Upper lobe of left lung (tissue), 6 donors: ENCODE data around the gene CGRRF1. TPM values are rescaled to one million over a fixed set of nuclear protein-coding genes. Genes with fewer than 3 reads are reported as not detected.

Experiments used
- ATAC-seq, 2 donors: fragments of 200-7000 bp; cut with Tn5 transposase; one replicate each; pipeline ENCODE4 v1.9.1; 2022; ENCODE audit warnings: mild to moderate bottlenecking in 2 of 2, moderate library complexity in 2 of 2; ENCODE audit not compliant: low FRiP score in 2 of 2
- DNase-seq, 2 donors: peaks; one replicate each; pipeline ENCODE4 v3.0.0-alpha.2; 2019 to 2020
- H3K27ac ChIP-seq, 4 donors: fragments of 200-600 bp; sonication (generic); one replicate each; pipeline ENCODE4 v1.5.1; 2016 to 2019
- H3K27me3 ChIP-seq, 4 donors: fragments of 200-600 bp; sonication (generic); one replicate each; pipeline ENCODE4 v1.5.1; 2017 to 2019
- H3K36me3 ChIP-seq, 4 donors: fragments of 200-600 bp; sonication (generic); one replicate each; pipeline ENCODE4 v1.5.1; 2016 to 2019
- H3K4me1 ChIP-seq, 4 donors: fragments of 200-600 bp; sonication (generic); one replicate each; pipeline ENCODE4 v1.5.1; 2018 to 2019
- H3K4me3 ChIP-seq, 4 donors: fragments of 200-600 bp; sonication (generic); one replicate each; pipeline ENCODE4 v1.5.1; 2017 to 2019; ENCODE audit warnings: mild to moderate bottlenecking in 2 of 4, moderate library complexity in 1 of 4
- H3K9me3 ChIP-seq, 4 donors: fragments of 200-600 bp; sonication (generic); one replicate each; pipeline ENCODE4 v1.5.1; 2018 to 2019
- EP300 ChIP-seq, 4 donors: sonication (generic); formaldehyde crosslinking; IDR thresholded peaks; one replicate each; pipeline ENCODE4 v1.5.1; 2017; ENCODE audit warnings: antibody characterized with exemption in 4 of 4, control low read depth in 2 of 4
- POLR2A ChIP-seq, 4 donors: fragments of 450-650 bp; IDR thresholded peaks; one replicate each; pipeline ENCODE4 v1.5.1; 2016 to 2017; ENCODE audit warnings: antibody characterized with exemption in 4 of 4, mild to moderate bottlenecking in 2 of 4
- POLR2AphosphoS5 ChIP-seq, 2 donors: sonication (generic); formaldehyde crosslinking; IDR thresholded peaks; one replicate each; pipeline ENCODE4 v1.5.1; 2017; ENCODE audit warnings: antibody characterized with exemption in 2 of 2
- WGBS, 2 donors: methylation state at CpG; one replicate each; pipeline ENCODE4 v1.1.5; 2017 to 2018; 5-methylcytosine and 5-hydroxymethylcytosine counted together
- total RNA-seq, 6 donors: library from RNA; depleted of rRNA in 4 of 6; stranded (reverse); fragments of >200 nt in 4 of 6; gene quantifications; one replicate each; pipeline versions ENCODE4 v1.1.0 to v1.2.1, GENCODE V29; 2016 to 2021
- TF ChIP-seq, protein P1 (sequence below), 6 experiments: fragments of 450-650 bp in 4 of 6; fragments of 200-600 bp in 2 of 6; sonication (generic) in 2 of 6; IDR thresholded peaks; one replicate each; pipeline ENCODE4 v1.5.1; 2016 to 2019; ENCODE audit warnings: antibody characterized with exemption in 6 of 6
- donor health status: DM: no; HTN: no; CAD: no; lungs with moderate emphysema.
- donor health status: DM: no; HTN: yes; CAD: no; lungs with severe emphysema.

CGRRF1 gene
- total RNA-seq, 6 donors from 2014 or later: 2.1 to 24.0 (median 16.7) TPM

DNA sequence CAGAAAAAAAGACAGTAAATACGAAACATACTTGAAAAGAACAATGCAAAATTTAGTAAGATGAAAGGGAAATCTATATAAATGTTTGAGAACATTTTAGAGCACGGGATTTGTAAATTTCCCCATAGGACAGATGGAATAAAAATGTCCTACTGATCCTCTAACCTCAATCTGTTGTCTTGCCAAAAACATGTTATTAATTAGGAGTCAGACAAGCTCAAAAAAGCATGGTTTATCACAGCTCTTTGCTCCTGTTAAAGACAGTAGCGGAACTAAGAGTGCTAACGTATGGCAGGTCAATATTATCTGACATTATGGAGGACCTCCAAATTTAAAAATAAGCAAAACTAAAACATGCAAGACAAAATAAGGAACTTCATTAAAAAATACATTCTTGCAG lies 33.8 kb upstream of the CGRRF1 start:
- no peaks in the 10 kb centered on the region for H3K4me1 ChIP-seq
- TF ChIP-seq EP300 (IDR thresholded peaks at IDR 0.05): no peak
- TF ChIP-seq, protein P1, sequence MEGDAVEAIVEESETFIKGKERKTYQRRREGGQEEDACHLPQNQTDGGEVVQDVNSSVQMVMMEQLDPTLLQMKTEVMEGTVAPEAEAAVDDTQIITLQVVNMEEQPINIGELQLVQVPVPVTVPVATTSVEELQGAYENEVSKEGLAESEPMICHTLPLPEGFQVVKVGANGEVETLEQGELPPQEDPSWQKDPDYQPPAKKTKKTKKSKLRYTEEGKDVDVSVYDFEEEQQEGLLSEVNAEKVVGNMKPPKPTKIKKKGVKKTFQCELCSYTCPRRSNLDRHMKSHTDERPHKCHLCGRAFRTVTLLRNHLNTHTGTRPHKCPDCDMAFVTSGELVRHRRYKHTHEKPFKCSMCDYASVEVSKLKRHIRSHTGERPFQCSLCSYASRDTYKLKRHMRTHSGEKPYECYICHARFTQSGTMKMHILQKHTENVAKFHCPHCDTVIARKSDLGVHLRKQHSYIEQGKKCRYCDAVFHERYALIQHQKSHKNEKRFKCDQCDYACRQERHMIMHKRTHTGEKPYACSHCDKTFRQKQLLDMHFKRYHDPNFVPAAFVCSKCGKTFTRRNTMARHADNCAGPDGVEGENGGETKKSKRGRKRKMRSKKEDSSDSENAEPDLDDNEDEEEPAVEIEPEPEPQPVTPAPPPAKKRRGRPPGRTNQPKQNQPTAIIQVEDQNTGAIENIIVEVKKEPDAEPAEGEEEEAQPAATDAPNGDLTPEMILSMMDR (IDR thresholded peaks at IDR 0.05): no peak
- TF ChIP-seq POLR2AphosphoS5 (IDR thresholded peaks at IDR 0.05): no peak
- TF ChIP-seq POLR2A (IDR thresholded peaks at IDR 0.05): no peak
- no peak overlapping the region for H3K27ac ChIP-seq
- no peaks in the 10 kb centered on the region for H3K27me3 ChIP-seq
- H3K36me3 ChIP-seq: peaks cover 0 to 34% (median 0%) of the 10 kb centered on the region in 4 donors
- no peak overlapping the region for H3K4me3 ChIP-seq
- H3K9me3 ChIP-seq: no peaks in the 10 kb centered on the region
- ATAC-seq: no peak
- 84 to 85% methylated on average over 4 of the region's 4 CpGs for WGBS, 2 donors
- DNase-seq: no peak

- no peaks in the 10 kb centered on the region for H3K27me3 ChIP-seq
- ATAC-seq: no peak
- no peak for DNase-seq
- no peak for TF ChIP-seq EP300 (IDR thresholded peaks at IDR 0.05)
- TF ChIP-seq POLR2A (IDR thresholded peaks at IDR 0.05): no peak
- TF ChIP-seq, protein P1 (IDR thresholded peaks at IDR 0.05): no peak
- TF ChIP-seq POLR2AphosphoS5 (IDR thresholded peaks at IDR 0.05): no peak
- H3K4me3 ChIP-seq: no peak overlapping the region
- no peaks in the 10 kb centered on the region for H3K9me3 ChIP-seq
- no peak overlapping the region for H3K27ac ChIP-seq
- 40 to 68% methylated on average over 3 of the region's 3 CpGs for WGBS, 2 donors
- peaks cover 0 to 53% (median 2%) of the 10 kb centered on the region in 4 donors for H3K36me3 ChIP-seq
- H3K4me1 ChIP-seq: peaks cover 0 to 4% (median 0%) of the 10 kb centered on the region in 4 donors
These were observed 31.0 kb upstream of the CGRRF1 start for GRCh38 chr14:54478636-54479215.

DNA sequence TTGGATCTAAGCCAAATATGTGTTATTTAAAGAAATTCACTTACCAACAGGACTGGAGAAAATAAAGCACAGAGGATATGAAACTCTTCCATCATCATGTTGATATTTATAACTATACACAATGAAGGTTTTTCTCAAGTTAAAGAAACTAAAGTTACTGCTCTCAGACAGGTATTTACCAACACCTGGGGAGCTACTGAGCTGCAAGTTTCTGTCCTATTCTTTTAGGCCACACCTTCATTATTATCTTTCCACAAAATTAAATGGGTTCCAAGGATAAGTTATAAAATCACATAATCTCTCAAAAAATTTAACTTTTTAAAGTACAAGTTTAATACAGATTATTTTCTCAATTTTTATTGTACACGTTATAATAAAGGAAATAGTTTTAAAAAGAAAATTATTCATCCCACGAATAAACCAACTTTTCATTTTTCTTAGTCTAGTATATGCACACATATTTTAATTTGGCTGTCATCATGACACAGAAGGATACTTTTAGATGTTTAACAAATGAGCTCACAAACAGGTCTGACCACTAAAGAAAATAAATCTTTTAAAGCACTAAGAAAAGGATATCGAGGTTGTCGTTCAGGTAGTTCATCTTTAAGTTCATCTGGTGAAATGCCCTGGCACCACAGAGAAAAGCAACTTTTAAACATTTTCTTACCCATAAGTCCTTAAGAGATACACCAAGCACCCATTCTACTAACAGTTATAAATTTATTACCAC lies 28.7 kb upstream of the CGRRF1 start:
- no peak for TF ChIP-seq POLR2AphosphoS5 (IDR thresholded peaks at IDR 0.05)
- TF ChIP-seq, protein P1 (IDR thresholded peaks at IDR 0.05): no peak
- no peak for TF ChIP-seq POLR2A (IDR thresholded peaks at IDR 0.05)
- no peak for TF ChIP-seq EP300 (IDR thresholded peaks at IDR 0.05)
- no peak for ATAC-seq
- H3K4me1 ChIP-seq: peaks cover 0 to 13% (median under 1%) of the 10 kb centered on the region in 4 donors
- no peak overlapping the region for H3K4me3 ChIP-seq
- no peak for DNase-seq
- no peaks in the 10 kb centered on the region for H3K9me3 ChIP-seq
- no peak overlapping the region for H3K27ac ChIP-seq
- peaks cover 0 to 48% (median 2%) of the 10 kb centered on the region in 4 donors for H3K36me3 ChIP-seq
- no peaks in the 10 kb centered on the region for H3K27me3 ChIP-seq
- 77 to 79% methylated on average over 4 of the region's 4 CpGs for WGBS, 2 donors

DNA sequence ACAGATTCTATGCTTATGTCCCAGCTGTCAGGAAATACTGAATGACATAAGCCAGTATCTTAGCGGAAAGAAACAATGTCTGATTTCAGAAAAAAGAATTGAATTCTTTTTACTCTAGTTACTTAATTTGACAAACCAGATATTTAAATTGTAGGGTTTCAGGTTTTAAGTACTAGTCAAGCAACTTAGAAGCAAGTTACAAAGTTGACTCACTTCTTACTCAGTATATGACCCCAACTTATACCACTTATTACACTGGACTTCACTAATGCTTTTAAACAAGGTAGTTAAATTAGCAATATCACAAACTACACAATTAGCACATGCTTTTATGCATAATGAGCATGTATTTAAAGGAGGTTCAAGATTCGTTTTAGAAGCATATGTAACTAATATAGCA lies 28.0 kb upstream of the CGRRF1 start:
- peaks cover 0 to 18% (median 5%) of the 10 kb centered on the region in 4 donors for H3K4me1 ChIP-seq
- no peaks in the 10 kb centered on the region for H3K9me3 ChIP-seq
- no peak overlapping the region for H3K4me3 ChIP-seq
- H3K36me3 ChIP-seq: peaks cover 0 to 43% (median 2%) of the 10 kb centered on the region in 4 donors
- DNase-seq (no peak), ATAC-seq (no peak)
- H3K27me3 ChIP-seq: no peaks in the 10 kb centered on the region
- TF ChIP-seq, protein P1 (IDR thresholded peaks at IDR 0.05): no peak
- no peak for TF ChIP-seq POLR2A (IDR thresholded peaks at IDR 0.05)
- TF ChIP-seq POLR2AphosphoS5 (IDR thresholded peaks at IDR 0.05): no peak
- TF ChIP-seq EP300 (IDR thresholded peaks at IDR 0.05): no peak
- WGBS, 2 donors: 88 to 93% methylated on average over 2 of the region's 2 CpGs
- H3K27ac ChIP-seq: no peak overlapping the region
